OCI-LY1 (cell line): ENCODE measurements around the gene SH3BP1.

ENCODE experiments used
- H2AFZ ChIP-seq: fragments of 200-600 bp; sonication (generic), shearing (Covaris generic); 2 replicates; pipeline ENCODE4 v1.6.0; 2014; ENCODE audit warnings: antibody characterized with exemption, mild to moderate bottlenecking, low read length
- H3F3A ChIP-seq: fragments of 200-600 bp; sonication (generic), shearing (Covaris generic); 2 replicates; pipeline ENCODE4 v1.6.0; 2014; ENCODE audit warnings: mild to moderate bottlenecking, antibody characterized with exemption, low read length, moderate library complexity; ENCODE audit not compliant: insufficient read depth
- H3K27ac ChIP-seq: fragments of 200-600 bp; sonication (generic); 2 replicates; pipeline ENCODE4 v1.5.1; 2014; ENCODE audit warnings: low read length, mixed run types, mild to moderate bottlenecking, low read depth; ENCODE audit not compliant: poor library complexity, severe bottlenecking
- H3K27me3 ChIP-seq: fragments of 200-600 bp; sonication (generic); 2 replicates; pipeline ENCODE4 v1.6.0; 2014; ENCODE audit warnings: antibody characterized with exemption, mild to moderate bottlenecking, low read length, moderate library complexity; ENCODE audit not compliant: insufficient read depth
- H3K36me3 ChIP-seq: fragments of 200-600 bp; sonication (generic); 2 replicates; pipeline ENCODE4 v1.6.1; 2014; ENCODE audit warnings: mild to moderate bottlenecking, antibody characterized with exemption, low read length, moderate library complexity, mixed read lengths; ENCODE audit not compliant: insufficient read depth
- H3K4me1 ChIP-seq: fragments of 200-600 bp; sonication (generic); 2 replicates; pipeline ENCODE4 v1.5.1; 2014; ENCODE audit warnings: mild to moderate bottlenecking, low read length, moderate library complexity; ENCODE audit not compliant: insufficient read depth, severe bottlenecking
- H3K4me2 ChIP-seq: fragments of 200-600 bp; sonication (generic), shearing (Covaris generic); 2 replicates; pipeline ENCODE4 v1.6.1; 2014; ENCODE audit warnings: low read length
- H3K4me3 ChIP-seq: fragments of 200-600 bp; sonication (generic); 2 replicates; pipeline ENCODE4 v1.5.1; 2014; ENCODE audit warnings: low read length, low read depth, mild to moderate bottlenecking, mixed read lengths; ENCODE audit not compliant: poor library complexity, severe bottlenecking
- H3K79me2 ChIP-seq: fragments of 200-600 bp; shearing (Covaris generic); 2 replicates; pipeline ENCODE4 v1.6.1; 2016; ENCODE audit warnings: mixed run types, low read length, mixed read lengths; ENCODE audit not compliant: insufficient read depth
- H3K9ac ChIP-seq: fragments of 200-600 bp; sonication (generic), shearing (Covaris generic); 2 replicates; pipeline ENCODE4 v1.6.1; 2014; ENCODE audit warnings: mild to moderate bottlenecking, low read length, mixed read lengths
- H3K9me2 ChIP-seq: fragments of 200-600 bp; sonication (generic), shearing (Covaris generic); 2 replicates; pipeline ENCODE4 v1.6.1; 2014; ENCODE audit warnings: low read depth, mild to moderate bottlenecking, low read length, mixed read lengths
- H3K9me3 ChIP-seq: fragments of 200-600 bp; shearing (Covaris generic); 2 replicates; pipeline ENCODE4 v1.6.1; 2014; ENCODE audit warnings: low read length, mixed read lengths
- H4K20me1 ChIP-seq: fragments of 200-600 bp; sonication (generic), shearing (Covaris generic); 2 replicates; pipeline ENCODE4 v1.6.0; 2016; ENCODE audit warnings: mild to moderate bottlenecking, low read length; ENCODE audit not compliant: insufficient read depth
- CTCF ChIP-seq: fragments of 200-600 bp; sonication (generic), shearing (Covaris generic); IDR thresholded peaks from 2 replicates; pipeline ENCODE4 v1.5.1; 2017; ENCODE audit warnings: mild to moderate bottlenecking, antibody characterized with exemption, low read length, moderate library complexity, mixed read lengths
- EZH2 ChIP-seq: fragments of 200-600 bp; sonication (generic), shearing (Covaris generic); IDR thresholded peaks from 2 replicates; pipeline ENCODE4 v1.8.0; 2017; ENCODE audit warnings: borderline replicate concordance, mixed run types, mild to moderate bottlenecking, antibody characterized with exemption, low read length, moderate library complexity, mixed read lengths

The SH3BP1 gene

GRCh38 chr22:37658133-37659065 lies 18.9 kb downstream of the SH3BP1 start, which contains the start of gene PDXP:
TSS of gene PDXP (plus strand) at chr22:37658723. CDS start at chr22:37658783, 60 bp downstream.
- H3K9me3 ChIP-seq, result no peaks in the 10 kb centered on the region
- TF ChIP-seq CTCF, result no peak
- no peak for TF ChIP-seq EZH2
- H3K4me1 ChIP-seq, result peaks cover 42% of the 10 kb centered on the region
- H3K4me3 ChIP-seq, result peak within 1 kb of the TSS; percentile 82
- H4K20me1 ChIP-seq, result no peaks in the 10 kb centered on the region
- no peak within 1 kb of the TSS for H2AFZ ChIP-seq
- peak within 1 kb of the TSS; percentile 91 for H3K27ac ChIP-seq
- no peaks in the 10 kb centered on the region for H3K9me2 ChIP-seq
- H3K79me2 ChIP-seq, result peaks cover 39% of the 10 kb centered on the region
- H3F3A ChIP-seq, result no peaks in the 10 kb centered on the region
- H3K4me2 ChIP-seq, result peak within 1 kb of the TSS; percentile 93
- H3K9ac ChIP-seq, result peak within 1 kb of the TSS; percentile 87
- H3K27me3 ChIP-seq, result no peaks in the 10 kb centered on the region
- H3K36me3 ChIP-seq, result peaks cover 31% of the 10 kb centered on the region; the same call in 1 of the 2 replicates

- no peaks in the 10 kb centered on the region for H3K9me3 ChIP-seq
- peaks cover 46% of the 10 kb centered on the region for H3K79me2 ChIP-seq
- peaks cover 33% of the 10 kb centered on the region; the same call in 1 of the 2 replicates for H3K36me3 ChIP-seq
- H3K9me2 ChIP-seq, result no peaks in the 10 kb centered on the region
- H3K27me3 ChIP-seq, result no peaks in the 10 kb centered on the region
- H3F3A ChIP-seq, result no peaks in the 10 kb centered on the region
- peak overlapping the region; percentile 84 for H3K27ac ChIP-seq
- peaks cover 46% of the 10 kb centered on the region for H3K4me1 ChIP-seq
- peak overlapping the region; percentile 89 for H3K4me2 ChIP-seq
- H4K20me1 ChIP-seq, result no peaks in the 10 kb centered on the region
- no peak overlapping the region for H2AFZ ChIP-seq
- no peak for TF ChIP-seq CTCF
- TF ChIP-seq EZH2, result no peak
- H3K4me3 ChIP-seq, result peak overlapping the region; percentile 82
- H3K9ac ChIP-seq, result peak overlapping the region; percentile 87
Observed at GRCh38 chr22:37659066-37659896, 19.8 kb downstream of the SH3BP1 start.

GRCh38 chr22:37659897-37660708 lies 20.6 kb downstream of the SH3BP1 start:
- Histone ChIP-seq H2AFZ (no peak overlapping the region), H3K4me3 (peak overlapping the region; percentile 82), H3K9me3 (no peaks in the 10 kb centered on the region), H3K36me3 (peaks cover 42% of the 10 kb centered on the region), H3F3A (no peaks in the 10 kb centered on the region), H4K20me1 (no peaks in the 10 kb centered on the region), H3K4me2 (peak overlapping the region; percentile 89), H3K27ac (peak overlapping the region; percentile 84), H3K4me1 (peaks cover 46% of the 10 kb centered on the region), H3K27me3 (no peaks in the 10 kb centered on the region), H3K9me2 (no peaks in the 10 kb centered on the region), H3K9ac (peak overlapping the region; percentile 87), H3K79me2 (peaks cover 53% of the 10 kb centered on the region)
- TF ChIP-seq EZH2 (no peak), CTCF (no peak)
